LNCaP clone FGC (cell line): Measurements from ENCODE around the gene MYO1H.

Experiments used
- DNase-seq: peaks from one replicate; pipeline ENCODE4 v3.0.0-alpha.2; 2011; ENCODE audit warnings: low read depth
- H3K4me3 ChIP-seq: 2 replicates; pipeline ENCODE4 v1.5.1; 2011; ENCODE audit warnings: mild to moderate bottlenecking, low read depth, low read length, control low read depth
- TF ChIP-seq, protein P1 (sequence below): IDR thresholded peaks from 2 replicates; pipeline ENCODE4 v1.5.1; 2012; ENCODE audit warnings: mild to moderate bottlenecking; ENCODE audit not compliant: control insufficient read depth, insufficient read depth; ENCODE audit errors: extremely low read depth

Gene MYO1H

GRCh38 chr12:109479761-109480160 is 132.1 kb downstream of the MYO1H start:
- TF ChIP-seq, protein P1, sequence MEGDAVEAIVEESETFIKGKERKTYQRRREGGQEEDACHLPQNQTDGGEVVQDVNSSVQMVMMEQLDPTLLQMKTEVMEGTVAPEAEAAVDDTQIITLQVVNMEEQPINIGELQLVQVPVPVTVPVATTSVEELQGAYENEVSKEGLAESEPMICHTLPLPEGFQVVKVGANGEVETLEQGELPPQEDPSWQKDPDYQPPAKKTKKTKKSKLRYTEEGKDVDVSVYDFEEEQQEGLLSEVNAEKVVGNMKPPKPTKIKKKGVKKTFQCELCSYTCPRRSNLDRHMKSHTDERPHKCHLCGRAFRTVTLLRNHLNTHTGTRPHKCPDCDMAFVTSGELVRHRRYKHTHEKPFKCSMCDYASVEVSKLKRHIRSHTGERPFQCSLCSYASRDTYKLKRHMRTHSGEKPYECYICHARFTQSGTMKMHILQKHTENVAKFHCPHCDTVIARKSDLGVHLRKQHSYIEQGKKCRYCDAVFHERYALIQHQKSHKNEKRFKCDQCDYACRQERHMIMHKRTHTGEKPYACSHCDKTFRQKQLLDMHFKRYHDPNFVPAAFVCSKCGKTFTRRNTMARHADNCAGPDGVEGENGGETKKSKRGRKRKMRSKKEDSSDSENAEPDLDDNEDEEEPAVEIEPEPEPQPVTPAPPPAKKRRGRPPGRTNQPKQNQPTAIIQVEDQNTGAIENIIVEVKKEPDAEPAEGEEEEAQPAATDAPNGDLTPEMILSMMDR: no peak
- DNase-seq: no peak
- no peak overlapping the region for H3K4me3 ChIP-seq

DNA sequence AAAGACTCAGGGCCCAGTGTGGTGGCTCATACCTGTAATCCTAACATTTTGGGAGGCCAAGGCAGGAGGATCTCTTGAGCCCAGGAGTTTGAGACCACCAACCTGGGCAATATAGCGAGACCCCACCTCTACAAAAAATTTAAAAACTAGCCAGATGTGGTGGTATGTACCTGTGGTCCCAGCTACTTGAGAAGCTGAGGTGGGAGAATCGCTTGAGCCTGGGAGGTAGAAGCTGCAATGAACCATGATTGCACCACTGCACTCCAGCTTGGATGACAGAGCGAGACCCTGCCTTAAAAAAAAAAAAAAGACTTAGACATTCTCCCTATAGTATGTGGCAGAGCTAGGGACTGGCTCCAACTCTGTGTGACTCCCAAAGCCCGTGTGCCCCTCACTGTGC is 132.7 kb downstream of the MYO1H start:
- TF ChIP-seq, protein P1: no peak
- DNase-seq: no peak
- H3K4me3 ChIP-seq: no peak overlapping the region

- TF ChIP-seq, protein P1: no peak
- DNase-seq: no peak
- H3K4me3 ChIP-seq: no peak overlapping the region
Measured at GRCh38 chr12:109481863-109482262, 134.2 kb downstream of the MYO1H start.

DNA sequence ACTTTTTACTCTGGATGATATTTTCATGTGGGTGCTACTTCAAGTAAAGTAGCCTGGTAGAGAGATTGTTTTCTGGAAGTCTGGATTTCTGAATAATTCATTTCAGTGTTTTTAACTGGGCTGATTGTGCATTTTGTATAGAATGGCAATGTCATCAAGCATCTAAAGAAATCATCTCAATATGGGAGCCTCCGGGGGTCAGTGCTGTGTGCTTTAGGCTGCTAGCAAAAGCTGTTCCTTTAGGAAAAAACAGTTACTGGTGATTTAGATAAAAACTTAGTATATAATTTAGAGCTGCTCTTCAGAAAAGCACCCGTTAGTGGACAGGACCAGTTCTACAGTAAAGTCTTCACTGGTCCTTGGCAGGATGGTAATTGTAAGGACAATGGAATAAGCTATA is 134.8 kb downstream of the MYO1H start:
- no peak overlapping the region for H3K4me3 ChIP-seq
- DNase-seq: no peak
- TF ChIP-seq, protein P1: no peak

DNA sequence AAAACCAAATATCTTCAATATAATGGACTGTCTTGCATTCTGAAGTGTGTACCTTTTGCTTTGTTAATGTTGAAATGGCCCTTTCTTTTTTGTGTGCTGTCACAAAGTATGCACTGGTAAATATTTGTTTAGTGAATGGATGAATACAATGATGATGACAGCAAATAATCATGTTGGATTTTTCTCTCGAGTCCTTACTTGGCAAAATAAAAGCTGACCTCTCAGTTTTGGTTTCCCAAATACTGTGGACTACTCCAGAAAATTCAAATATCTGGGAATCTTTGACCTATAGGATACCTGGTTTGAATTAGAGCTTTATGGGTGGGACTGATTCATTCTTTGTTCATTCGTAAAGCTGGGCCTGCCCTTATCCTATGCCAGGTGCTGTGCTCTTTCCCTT is 135.2 kb downstream of the MYO1H start:
- H3K4me3 ChIP-seq: no peak overlapping the region
- DNase-seq: peak; percentile 13
- TF ChIP-seq, protein P1: no peak

DNA sequence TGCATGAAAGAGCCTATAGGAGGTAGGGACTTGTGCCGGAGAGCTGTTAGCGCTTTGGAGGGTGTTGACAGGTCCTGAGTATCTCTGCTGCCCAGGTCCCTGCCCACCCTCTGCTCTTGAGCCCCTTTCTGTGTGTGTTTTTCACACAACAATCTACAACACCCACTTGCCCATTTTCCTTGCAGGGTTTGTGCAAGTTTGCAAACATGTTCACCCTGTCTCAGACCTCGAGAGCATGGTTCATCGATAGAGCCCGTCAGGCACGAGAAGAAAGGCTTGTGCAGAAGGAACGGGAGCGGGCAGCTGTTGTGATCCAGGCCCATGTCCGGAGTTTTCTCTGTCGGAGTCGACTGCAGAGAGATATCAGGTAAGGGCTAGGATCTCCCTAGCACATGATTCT is 135.6 kb downstream of the MYO1H start:
- no peak overlapping the region for H3K4me3 ChIP-seq
- TF ChIP-seq, protein P1: no peak
- no peak for DNase-seq

DNA sequence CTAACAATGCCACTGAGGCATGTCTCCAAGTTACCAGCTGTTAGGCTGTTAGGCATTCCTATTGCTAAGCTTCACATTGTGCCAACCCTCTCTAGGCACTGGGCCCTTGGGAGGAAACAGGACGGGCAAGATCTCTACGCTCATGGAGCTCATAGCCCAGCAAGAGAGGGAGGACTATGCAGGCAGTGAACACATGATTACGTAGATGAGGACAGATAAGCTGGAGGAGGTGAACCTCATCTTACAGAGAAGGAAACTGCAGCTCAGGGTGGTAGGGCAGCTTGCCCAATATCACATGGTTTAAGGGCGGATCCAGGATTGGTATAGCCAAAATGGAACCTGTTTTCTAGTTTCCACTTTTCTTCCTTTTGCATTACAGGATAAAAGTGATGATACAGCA is 137.5 kb downstream of the MYO1H start:
- TF ChIP-seq, protein P1: no peak
- DNase-seq: peak; percentile 87
- H3K4me3 ChIP-seq: no peak overlapping the region
